ENCODE data around the gene CNGB1.

DNA sequence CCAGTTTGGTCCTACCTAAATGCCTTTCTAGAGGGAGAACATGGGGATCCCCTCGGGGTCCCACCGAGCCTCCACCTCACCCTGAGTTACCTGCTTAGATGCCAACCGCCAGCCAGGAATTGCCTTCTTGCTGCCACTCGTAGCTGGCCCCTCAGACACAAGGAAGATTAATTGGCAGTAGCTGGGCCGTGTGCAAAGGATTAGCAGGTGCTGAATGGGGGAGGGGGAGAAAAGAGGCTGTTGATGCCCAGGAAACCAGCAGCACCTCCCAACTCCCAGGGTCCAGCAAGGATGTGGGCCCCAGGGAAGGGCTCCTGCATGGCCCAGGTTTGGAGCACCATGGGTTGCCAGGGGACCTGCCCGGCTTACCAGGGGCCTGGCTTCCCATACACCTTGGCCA lies at the start of gene CNGB1:
- TF ChIP-seq FOXM1 (IDR thresholded peaks at IDR 0.05; ENCODE audit: borderline replicate concordance, low read depth): no peak
- TF ChIP-seq EGR1 (IDR thresholded peaks at IDR 0.05): no peak
- TF ChIP-seq TAF1 (IDR thresholded peaks at IDR 0.05; ENCODE audit: low read depth): no peak
- TF ChIP-seq YY1 (IDR thresholded peaks at IDR 0.05; ENCODE audit: low read depth): no peak
- TF ChIP-seq, protein P1, sequence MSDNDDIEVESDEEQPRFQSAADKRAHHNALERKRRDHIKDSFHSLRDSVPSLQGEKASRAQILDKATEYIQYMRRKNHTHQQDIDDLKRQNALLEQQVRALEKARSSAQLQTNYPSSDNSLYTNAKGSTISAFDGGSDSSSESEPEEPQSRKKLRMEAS (IDR thresholded peaks at IDR 0.05): no peak
- TF ChIP-seq ZBTB7A (IDR thresholded peaks at IDR 0.05; ENCODE audit: low read depth): no peak
